Measurements from ENCODE around the gene FRMD4A. TPM values are rescaled to one million over a fixed set of nuclear protein-coding genes. Genes with fewer than 3 reads are reported as not detected.

FRMD4A gene
- total RNA-seq, 1 donor from 2014 or later, result 34.6 TPM

DNA sequence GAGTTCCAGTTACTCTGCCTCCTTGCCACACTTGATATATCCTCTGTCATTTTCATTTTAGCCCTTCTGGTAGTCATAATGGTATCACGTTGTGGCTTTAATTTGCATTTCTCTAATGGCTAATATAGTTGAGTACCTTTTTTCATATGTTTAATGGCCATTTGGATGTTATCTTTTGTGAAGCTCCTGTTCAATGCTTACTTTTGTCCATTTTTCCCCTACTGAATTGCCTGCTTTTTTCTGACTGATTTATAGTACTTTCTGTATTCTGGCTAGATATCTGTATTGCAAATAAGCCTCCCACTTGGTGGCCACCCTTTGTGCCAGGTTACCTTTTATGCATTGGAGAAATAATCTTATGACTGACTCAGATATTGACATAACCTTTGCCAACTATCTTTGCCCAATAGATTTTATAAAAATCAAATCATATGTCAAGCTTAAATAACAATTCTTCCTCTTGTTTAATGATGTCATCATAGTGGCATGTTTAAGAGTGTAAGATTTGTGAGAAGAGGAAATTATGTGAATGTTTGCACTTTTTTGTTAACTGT, 693.3 kb downstream of the FRMD4A start:
- no peak for DNase-seq (ENCODE audit: low read depth)
- TF ChIP-seq, protein P1, sequence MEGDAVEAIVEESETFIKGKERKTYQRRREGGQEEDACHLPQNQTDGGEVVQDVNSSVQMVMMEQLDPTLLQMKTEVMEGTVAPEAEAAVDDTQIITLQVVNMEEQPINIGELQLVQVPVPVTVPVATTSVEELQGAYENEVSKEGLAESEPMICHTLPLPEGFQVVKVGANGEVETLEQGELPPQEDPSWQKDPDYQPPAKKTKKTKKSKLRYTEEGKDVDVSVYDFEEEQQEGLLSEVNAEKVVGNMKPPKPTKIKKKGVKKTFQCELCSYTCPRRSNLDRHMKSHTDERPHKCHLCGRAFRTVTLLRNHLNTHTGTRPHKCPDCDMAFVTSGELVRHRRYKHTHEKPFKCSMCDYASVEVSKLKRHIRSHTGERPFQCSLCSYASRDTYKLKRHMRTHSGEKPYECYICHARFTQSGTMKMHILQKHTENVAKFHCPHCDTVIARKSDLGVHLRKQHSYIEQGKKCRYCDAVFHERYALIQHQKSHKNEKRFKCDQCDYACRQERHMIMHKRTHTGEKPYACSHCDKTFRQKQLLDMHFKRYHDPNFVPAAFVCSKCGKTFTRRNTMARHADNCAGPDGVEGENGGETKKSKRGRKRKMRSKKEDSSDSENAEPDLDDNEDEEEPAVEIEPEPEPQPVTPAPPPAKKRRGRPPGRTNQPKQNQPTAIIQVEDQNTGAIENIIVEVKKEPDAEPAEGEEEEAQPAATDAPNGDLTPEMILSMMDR (conservative IDR thresholded peaks at IDR 0.05; ENCODE audit: low read depth, low read length), result no peak

GRCh38 chr10:13636776-13637175, 693.9 kb downstream of the FRMD4A start:
- no peak overlapping the region for H3K4me3 ChIP-seq (ENCODE audit: low read depth, low read length)
- TF ChIP-seq, protein P1 (conservative IDR thresholded peaks at IDR 0.05; ENCODE audit: low read depth, low read length), result no peak
- DNase-seq (ENCODE audit: low read depth), result no peak

More for the DNA sequence above, 693.3 kb downstream of the FRMD4A start:
- H3K4me3 ChIP-seq (ENCODE audit: low read depth, low read length), result no peak overlapping the region

- TF ChIP-seq, protein P1 (conservative IDR thresholded peaks at IDR 0.05; ENCODE audit: low read depth, low read length), result no peak
These were observed 696.5 kb downstream of the FRMD4A start for GRCh38 chr10:13634207-13634606.

DNA sequence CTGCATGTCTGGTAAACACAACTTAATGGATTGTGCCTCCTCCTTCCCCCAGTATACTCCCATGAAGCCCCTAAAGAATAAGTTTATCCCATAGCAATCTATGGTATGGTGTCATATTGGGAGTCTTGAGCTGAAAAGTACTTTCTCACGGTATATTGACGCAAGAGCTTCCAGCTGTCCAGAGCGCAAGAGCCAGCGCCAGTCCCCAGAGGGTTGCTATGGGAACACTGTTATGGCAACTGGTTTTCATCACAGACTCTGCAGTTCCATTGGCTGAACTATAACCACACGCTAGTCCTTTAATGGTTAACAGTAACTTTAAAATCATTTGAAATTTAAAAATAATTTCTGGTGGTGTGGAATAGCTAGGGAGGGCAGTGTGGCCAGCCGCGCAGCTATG, 697.0 kb downstream of the FRMD4A start:
- no peak overlapping the region for H3K4me3 ChIP-seq (ENCODE audit: low read depth, low read length)
- TF ChIP-seq, protein P1 (conservative IDR thresholded peaks at IDR 0.05; ENCODE audit: low read depth, low read length), result no peak
- no peak for DNase-seq (ENCODE audit: low read depth)

More at GRCh38 chr10:13634207-13634606, 696.5 kb downstream of the FRMD4A start:
- no peak for DNase-seq (ENCODE audit: low read depth)
- H3K4me3 ChIP-seq (ENCODE audit: low read depth, low read length), result no peak overlapping the region

DNA sequence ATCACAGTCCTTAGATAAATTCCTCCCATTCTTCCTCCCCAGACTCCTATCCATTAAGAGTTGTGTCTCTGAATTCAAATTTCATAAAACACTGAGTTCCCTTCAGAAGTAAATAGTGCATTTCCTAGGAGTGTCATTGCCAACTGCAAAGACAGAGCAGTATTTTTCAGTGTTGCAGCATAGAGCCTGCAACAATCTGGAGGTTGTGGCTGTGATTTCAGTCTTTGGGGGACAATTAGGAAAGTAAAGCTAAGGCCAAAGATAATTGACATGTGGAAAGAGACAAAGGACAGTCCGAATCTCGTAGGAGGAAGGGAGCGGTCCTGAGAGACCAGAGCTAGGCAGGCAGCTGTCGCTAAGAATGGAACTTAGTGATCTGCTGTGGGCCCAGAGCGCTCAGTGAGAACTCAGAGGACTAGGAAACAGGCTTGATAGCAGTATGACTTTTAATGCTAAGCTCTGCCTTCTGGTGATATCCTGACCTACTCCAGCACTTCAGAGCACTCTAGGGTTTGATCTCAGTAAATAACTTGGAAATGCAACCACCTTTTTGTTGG, 697.8 kb downstream of the FRMD4A start:
- TF ChIP-seq, protein P1 (conservative IDR thresholded peaks at IDR 0.05; ENCODE audit: low read depth, low read length), result no peak
- DNase-seq (ENCODE audit: low read depth), result no peak
- no peak overlapping the region for H3K4me3 ChIP-seq (ENCODE audit: low read depth, low read length)

DNA sequence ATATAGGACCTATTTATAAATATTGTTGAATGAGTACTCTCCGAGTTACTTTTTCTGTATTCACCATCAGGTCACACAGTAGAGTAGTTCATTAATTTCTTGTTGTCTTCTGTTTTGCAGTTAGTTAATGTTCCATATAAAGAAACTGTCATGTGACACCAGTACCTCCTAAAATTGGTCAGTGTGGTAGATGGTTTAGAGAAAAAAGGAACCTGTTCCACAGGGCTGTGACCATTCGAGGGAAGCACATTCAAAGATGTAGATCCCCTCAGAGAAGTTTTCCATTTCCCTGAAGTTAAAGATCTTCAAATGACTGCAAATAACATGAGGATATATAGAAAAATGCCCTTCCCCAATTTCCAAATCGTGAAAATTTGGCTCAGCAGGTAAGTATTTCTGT, 698.3 kb downstream of the FRMD4A start:
- H3K4me3 ChIP-seq (ENCODE audit: low read depth, low read length), result no peak overlapping the region
- no peak for DNase-seq (ENCODE audit: low read depth)
- TF ChIP-seq, protein P1 (conservative IDR thresholded peaks at IDR 0.05; ENCODE audit: low read depth, low read length), result no peak

- TF ChIP-seq, protein P1 (conservative IDR thresholded peaks at IDR 0.05; ENCODE audit: low read depth, low read length), result no peak
These were observed 699.1 kb downstream of the FRMD4A start for GRCh38 chr10:13631594-13631993.

More at GRCh38 chr10:13631594-13631993, 699.1 kb downstream of the FRMD4A start:
- DNase-seq (ENCODE audit: low read depth), result no peak
- no peak overlapping the region for H3K4me3 ChIP-seq (ENCODE audit: low read depth, low read length)

All from epithelial cell of proximal tubule (primary cell).